ENCODE measurements around the gene TUBG1. TPM values are rescaled to one million over a fixed set of nuclear protein-coding genes. Genes with fewer than 3 reads are reported as not detected.

TUBG1 gene
- total and polyA plus RNA-seq, 9 of the 15 experiments (the other 6 are each of a cell fraction or from before 2014, with no cell fraction given) = 33.1 to 147 (median 66.0) TPM

DNA sequence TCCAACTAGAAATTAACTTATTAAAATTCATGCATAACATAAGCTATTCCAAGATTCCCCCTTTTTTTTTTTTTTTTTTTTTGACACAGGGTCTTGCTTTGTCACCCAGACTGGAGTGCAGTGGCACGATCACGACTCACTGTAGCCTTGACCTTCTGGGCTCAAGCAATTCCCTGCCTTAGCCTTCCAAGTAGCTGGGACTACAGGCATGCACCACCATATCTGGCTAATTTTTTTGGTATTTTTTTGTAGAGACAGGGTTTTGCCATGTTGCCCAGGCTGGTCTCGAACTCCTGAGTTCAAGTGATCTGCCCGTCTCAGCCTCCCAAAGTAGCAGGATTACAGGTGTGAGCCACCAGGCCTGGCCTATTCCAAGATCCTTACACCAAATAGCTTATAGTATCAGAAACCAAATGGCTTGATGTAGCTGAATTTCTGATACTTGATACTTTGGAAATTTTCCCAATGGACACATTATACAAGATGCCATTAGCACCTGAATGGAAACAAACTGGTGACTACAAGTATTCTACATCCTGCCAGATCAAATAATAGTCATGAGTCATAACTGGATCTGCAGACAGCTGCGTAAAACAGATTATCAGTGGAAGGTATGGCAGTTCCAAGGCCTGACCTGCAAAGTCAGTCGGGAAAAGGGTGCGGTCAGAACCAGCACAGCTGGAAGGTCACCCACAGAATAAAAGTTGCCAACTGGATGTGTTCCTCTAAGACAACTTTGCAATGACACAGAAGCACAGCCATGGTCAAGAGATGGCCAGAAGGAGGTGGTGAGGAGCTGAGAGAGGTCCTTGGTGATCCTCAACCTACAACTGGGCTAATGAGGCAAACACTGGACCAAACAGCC is 14.5 kb downstream of the TUBG1 start (continued):
- TF ChIP-seq, protein P1, sequence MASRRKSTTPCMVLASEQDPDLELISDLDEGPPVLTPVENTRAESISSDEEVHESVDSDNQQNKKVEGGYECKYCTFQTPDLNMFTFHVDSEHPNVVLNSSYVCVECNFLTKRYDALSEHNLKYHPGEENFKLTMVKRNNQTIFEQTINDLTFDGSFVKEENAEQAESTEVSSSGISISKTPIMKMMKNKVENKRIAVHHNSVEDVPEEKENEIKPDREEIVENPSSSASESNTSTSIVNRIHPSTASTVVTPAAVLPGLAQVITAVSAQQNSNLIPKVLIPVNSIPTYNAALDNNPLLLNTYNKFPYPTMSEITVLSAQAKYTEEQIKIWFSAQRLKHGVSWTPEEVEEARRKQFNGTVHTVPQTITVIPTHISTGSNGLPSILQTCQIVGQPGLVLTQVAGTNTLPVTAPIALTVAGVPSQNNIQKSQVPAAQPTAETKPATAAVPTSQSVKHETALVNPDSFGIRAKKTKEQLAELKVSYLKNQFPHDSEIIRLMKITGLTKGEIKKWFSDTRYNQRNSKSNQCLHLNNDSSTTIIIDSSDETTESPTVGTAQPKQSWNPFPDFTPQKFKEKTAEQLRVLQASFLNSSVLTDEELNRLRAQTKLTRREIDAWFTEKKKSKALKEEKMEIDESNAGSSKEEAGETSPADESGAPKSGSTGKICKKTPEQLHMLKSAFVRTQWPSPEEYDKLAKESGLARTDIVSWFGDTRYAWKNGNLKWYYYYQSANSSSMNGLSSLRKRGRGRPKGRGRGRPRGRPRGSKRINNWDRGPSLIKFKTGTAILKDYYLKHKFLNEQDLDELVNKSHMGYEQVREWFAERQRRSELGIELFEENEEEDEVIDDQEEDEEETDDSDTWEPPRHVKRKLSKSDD (conservative IDR thresholded peaks at IDR 0.05; ENCODE audit: low read length) = no peak
- TF ChIP-seq ZNF584 (CRISPR knock-in tag; IDR thresholded peaks at IDR 0.05; ENCODE audit: low read depth) = peak; percentile 66; the same call in 1 of the 2 replicates
- peak; percentile 96 for TF ChIP-seq ARID1B (IDR thresholded peaks at IDR 0.05)
- TF ChIP-seq, protein P2, sequence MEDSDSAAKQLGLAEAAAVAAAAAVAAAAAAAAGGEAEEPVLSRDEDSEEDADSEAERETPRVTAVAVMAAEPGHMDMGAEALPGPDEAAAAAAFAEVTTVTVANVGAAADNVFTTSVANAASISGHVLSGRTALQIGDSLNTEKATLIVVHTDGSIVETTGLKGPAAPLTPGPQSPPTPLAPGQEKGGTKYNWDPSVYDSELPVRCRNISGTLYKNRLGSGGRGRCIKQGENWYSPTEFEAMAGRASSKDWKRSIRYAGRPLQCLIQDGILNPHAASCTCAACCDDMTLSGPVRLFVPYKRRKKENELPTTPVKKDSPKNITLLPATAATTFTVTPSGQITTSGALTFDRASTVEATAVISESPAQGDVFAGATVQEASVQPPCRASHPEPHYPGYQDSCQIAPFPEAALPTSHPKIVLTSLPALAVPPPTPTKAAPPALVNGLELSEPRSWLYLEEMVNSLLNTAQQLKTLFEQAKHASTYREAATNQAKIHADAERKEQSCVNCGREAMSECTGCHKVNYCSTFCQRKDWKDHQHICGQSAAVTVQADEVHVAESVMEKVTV (CRISPR knock-in tag; IDR thresholded peaks at IDR 0.05) = 0 out of 2 replicates have a peak, but pooled peaks have one; percentile 19
- no peak for TF ChIP-seq TRIM28 (IDR thresholded peaks at IDR 0.05)
- TF ChIP-seq, protein P3, sequence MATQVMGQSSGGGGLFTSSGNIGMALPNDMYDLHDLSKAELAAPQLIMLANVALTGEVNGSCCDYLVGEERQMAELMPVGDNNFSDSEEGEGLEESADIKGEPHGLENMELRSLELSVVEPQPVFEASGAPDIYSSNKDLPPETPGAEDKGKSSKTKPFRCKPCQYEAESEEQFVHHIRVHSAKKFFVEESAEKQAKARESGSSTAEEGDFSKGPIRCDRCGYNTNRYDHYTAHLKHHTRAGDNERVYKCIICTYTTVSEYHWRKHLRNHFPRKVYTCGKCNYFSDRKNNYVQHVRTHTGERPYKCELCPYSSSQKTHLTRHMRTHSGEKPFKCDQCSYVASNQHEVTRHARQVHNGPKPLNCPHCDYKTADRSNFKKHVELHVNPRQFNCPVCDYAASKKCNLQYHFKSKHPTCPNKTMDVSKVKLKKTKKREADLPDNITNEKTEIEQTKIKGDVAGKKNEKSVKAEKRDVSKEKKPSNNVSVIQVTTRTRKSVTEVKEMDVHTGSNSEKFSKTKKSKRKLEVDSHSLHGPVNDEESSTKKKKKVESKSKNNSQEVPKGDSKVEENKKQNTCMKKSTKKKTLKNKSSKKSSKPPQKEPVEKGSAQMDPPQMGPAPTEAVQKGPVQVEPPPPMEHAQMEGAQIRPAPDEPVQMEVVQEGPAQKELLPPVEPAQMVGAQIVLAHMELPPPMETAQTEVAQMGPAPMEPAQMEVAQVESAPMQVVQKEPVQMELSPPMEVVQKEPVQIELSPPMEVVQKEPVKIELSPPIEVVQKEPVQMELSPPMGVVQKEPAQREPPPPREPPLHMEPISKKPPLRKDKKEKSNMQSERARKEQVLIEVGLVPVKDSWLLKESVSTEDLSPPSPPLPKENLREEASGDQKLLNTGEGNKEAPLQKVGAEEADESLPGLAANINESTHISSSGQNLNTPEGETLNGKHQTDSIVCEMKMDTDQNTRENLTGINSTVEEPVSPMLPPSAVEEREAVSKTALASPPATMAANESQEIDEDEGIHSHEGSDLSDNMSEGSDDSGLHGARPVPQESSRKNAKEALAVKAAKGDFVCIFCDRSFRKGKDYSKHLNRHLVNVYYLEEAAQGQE (IDR thresholded peaks at IDR 0.05; ENCODE audit: borderline replicate concordance) = peak; percentile 63
- TF ChIP-seq, protein P3 (CRISPR knock-in tag; IDR thresholded peaks at IDR 0.05; ENCODE audit: low read depth) = no peak
- TF ChIP-seq, protein P4, sequence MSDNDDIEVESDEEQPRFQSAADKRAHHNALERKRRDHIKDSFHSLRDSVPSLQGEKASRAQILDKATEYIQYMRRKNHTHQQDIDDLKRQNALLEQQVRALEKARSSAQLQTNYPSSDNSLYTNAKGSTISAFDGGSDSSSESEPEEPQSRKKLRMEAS (CRISPR knock-in tag; IDR thresholded peaks at IDR 0.05) = no peak
- TF ChIP-seq STAT5A (IDR thresholded peaks at IDR 0.05; ENCODE audit: borderline replicate concordance, low read length) = peak; percentile 83
- TF ChIP-seq FOXJ3 (CRISPR knock-in tag; IDR thresholded peaks at IDR 0.05) = no peak
- no peak for TF ChIP-seq XRCC5 (IDR thresholded peaks at IDR 0.05; ENCODE audit: low read depth, low read length)
- TF ChIP-seq POLR2B (IDR thresholded peaks at IDR 0.05; ENCODE audit: low read depth, partially characterized antibody) = no peak
- TF ChIP-seq SRSF9 (IDR thresholded peaks at IDR 0.05; ENCODE audit: borderline replicate concordance, low read depth, low read length) = no peak
- TF ChIP-seq CHD1 (IDR thresholded peaks at IDR 0.05; ENCODE audit: low read length) = no peak
- no peak for TF ChIP-seq HDAC3 (IDR thresholded peaks at IDR 0.05; ENCODE audit: borderline replicate concordance, partially characterized antibody)
